ENCODE measurements around the gene SLC25A17.
A peak's percentile ranks its signal among the peaks of the same experiment; 100 is the strongest.
"Not testable (repeated sequence)": the region's sequence is repeated elsewhere in the genome, so short reads cannot be mapped to it uniquely, and the experiment has no call there.

Gene SLC25A17, protein sequence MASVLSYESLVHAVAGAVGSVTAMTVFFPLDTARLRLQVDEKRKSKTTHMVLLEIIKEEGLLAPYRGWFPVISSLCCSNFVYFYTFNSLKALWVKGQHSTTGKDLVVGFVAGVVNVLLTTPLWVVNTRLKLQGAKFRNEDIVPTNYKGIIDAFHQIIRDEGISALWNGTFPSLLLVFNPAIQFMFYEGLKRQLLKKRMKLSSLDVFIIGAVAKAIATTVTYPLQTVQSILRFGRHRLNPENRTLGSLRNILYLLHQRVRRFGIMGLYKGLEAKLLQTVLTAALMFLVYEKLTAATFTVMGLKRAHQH

DNA sequence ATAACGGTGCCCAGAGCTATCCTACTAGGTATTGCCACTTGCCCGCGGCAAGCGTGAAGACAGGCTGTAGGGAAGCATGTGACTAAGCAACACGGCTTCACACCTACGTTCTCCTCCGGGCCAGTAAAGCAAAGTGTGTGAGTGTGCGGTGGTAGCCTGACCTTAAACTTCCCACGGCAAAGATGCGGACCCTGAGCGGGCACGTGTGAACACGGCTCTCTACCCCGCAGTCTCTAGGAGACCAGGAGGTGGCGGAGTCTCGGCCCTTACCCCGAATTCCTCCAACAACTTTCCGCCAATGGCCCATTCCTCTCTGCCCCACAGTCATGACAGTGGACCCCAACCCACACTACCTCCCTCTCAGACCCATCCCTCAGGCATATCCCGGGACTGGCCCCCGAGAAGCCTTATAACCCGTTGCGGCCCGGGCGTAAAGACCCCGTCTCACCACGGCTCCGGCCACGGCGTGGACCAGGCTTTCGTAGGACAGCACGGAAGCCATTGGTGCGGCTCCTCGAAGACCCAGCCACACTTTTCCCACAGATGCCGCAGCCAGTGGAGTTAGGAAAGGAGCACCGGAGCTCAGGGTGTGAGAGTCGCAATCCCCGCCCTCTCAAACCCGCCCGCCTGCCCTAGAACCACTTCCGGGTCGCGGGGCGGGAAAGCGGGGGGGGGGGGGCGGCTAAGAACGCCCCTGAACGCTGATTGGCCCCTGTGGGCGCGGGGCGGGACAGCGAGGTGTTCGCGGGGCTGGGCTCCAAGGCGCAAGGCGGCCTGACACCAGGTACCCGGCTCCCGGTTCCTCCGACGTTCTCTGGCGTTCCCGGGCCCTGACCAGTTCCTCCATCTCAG, at the start of gene SLC25A17:
Gene SLC25A17, minus strand, starts transcription at position 600 of the 852 bp plus-strand sequence. Its CDS starts 98 bp downstream, at position 502.
- peak; percentile 34 to 48 for DNase-seq (ENCODE audit: low read depth in 2 of 2)

DNA sequence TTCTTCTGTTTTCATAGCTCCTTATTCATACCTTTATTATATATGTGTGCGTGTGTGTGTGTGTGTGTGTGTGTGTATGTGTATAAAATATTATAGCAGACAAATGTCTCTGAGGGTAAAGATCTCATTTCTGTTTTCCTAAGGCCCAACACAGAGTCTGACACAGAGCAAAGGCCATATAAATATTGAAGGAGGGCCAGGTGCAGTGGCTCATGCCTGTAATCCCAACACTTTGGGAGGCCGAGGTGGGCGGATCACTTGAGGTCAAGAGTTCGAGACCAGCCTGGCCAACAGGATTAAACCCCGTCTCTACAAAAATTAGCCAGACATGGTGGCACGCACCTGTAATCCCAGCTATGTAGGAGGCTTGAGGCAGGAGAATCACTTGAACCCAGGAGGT, 49.2 kb upstream of the SLC25A17 start:
- not testable (repeated sequence) for DNase-seq (ENCODE audit: low read depth in 2 of 2)

DNA sequence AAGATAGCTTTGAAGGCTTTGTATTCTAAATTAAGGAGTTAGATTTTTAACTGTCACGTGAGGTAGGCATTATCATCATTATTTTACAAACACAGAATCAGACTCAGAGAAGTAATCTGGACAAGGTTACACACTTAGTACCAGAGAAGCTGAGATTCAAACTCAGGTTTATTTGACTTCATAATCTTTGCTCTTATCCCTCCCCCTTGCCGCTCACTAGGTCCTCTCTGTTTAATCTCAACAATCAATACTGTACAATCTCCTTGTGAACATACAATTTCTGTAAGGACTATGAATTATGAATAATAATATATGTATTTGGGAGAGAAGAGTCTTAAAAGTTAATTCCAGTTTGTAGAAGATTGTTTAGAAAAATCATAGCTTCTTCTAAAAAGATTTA, 48.0 kb upstream of the SLC25A17 start:
- DNase-seq (ENCODE audit: low read depth in 2 of 2): no peak

DNA sequence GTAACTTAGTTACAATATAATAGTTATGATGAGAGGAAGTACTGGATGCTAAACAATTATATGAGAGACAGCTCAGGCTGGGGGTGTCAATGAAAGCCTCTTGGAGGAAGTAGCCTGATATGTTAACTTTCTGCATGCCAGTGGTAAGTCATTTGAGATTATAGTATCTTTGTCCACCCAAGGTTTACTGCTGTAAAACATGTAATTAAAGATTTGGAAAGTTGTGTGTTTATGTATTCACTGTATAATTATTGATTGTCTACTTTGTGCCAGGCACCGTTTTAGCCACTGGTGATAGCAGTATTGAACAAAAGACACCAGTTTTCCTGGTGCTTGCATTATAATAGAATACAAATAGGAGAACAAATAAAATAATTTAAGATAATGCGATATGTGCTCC, 43.4 kb upstream of the SLC25A17 start:
- no peak for DNase-seq (ENCODE audit: low read depth in 2 of 2)

DNA sequence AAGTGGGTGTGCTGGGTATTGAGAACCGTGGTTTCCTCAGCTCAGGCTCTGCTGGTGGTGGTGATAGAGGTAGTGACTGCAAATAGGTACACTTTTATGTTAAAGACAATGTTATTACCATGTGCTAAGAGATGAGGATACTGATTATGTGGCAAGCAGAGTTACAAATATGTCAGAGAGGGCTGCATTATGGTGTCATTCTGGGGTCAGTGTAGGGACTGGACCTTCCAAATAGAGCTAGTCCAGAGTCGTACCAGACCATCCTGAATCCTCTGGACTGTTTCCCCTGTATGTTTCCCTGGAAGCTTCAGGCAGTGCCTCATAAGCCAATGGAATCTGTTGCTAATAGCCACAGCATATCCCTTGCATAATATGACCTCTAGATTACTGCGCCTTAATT, 42.9 kb upstream of the SLC25A17 start, which contains the start of gene DNAJB7:
Gene DNAJB7, minus strand, starts transcription at position 101 of the 400 bp plus-strand sequence. CDS start 119 bp downstream, outside the sequence.
- DNase-seq (ENCODE audit: low read depth in 2 of 2): no peak

DNA sequence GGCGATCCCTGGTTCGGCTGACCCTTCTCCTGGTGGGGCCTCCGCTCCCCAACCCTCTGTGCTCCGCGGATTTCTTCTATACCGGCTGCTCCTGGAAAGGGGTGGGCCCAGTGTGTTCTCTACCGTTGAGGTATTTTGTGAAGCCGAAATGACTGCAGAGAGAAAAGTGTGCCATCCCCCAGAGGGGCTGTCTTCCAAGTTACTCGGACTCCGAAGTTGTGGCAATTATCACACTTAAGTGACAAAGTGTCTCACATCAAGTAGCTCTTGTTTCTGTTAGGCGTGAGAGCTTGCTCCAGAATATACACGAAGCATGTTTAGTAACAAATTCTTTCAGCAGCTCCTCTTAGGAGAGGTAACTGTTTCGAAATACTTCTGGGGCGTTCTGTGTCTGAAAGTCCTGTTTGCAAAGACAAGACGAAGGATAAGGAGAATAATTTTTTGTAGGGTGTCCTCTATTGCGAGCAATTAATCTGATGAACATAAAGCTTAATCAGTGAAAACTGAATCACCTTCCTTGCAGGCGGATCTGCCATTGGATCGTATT, 38.2 kb upstream of the SLC25A17 start:
- DNase-seq (ENCODE audit: low read depth in 2 of 2): no peak

GRCh38 chr22:40856513-40857308, 37.6 kb upstream of the SLC25A17 start, which contains the start of the genes ST13 and XPNPEP3:
Gene ST13 (minus strand): TSS chr22:40856639. CDS start chr22:40856540, 99 bp downstream.
Gene XPNPEP3 (plus strand): TSS chr22:40857148. CDS start chr22:40857182, 34 bp downstream.
- DNase-seq (ENCODE audit: low read depth in 2 of 2): peak; percentile 91 to 92

DNA sequence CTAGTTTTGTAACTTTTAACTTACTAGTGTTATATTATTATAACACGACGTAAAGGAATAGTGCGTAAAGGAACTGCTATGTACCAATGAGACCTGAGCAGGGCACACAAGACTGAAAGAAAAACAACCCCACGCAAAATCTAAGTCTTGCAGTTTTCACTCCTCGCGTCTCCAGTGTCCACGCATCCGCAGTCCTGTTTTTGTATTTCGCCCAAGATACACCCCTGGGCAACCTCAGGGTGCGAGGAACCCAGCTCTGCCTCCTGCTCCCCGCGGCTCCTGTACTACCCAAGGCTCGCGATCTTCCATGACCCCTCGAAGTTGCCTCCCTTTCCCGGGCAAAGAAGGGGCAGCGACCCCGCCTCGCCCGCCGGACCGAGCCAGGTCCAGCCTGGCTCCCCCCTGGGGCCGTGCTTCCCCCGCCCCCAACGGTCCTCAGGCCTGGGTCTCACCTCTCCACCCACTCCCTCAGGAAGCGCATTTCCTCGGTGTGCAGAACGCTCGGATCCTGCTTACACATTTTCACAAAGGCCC, 36.9 kb upstream of the SLC25A17 start:
- DNase-seq (ENCODE audit: low read depth in 2 of 2): no peak

GRCh38 chr22:40855071-40855978, 36.2 kb upstream of the SLC25A17 start:
- DNase-seq (ENCODE audit: low read depth in 2 of 2): no peak

DNA sequence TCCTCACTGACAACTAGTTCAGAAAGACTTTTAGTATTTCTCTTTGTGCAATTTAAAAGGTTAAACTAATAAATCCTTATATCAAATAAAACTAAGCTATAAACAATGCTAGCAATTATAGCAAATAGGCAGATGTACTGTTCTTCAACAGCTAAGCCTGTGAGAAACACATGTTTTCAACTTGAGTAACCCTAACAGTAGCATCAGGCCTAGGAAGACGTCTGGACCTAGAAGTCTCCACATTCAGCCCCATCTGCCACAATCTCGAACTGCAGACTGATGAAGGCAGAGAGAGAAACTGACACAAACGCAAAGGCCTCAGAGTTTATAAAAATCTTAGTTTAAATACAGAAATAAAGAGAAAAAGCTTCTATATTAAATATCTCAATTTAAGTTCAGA, 34.8 kb upstream of the SLC25A17 start:
- DNase-seq (ENCODE audit: low read depth in 2 of 2): no peak

- DNase-seq (ENCODE audit: low read depth in 2 of 2): no peak
Measured at GRCh38 chr22:40853333-40853732, 34.2 kb upstream of the SLC25A17 start.

GRCh38 chr22:40845816-40846215, 26.7 kb upstream of the SLC25A17 start:
- not testable (repeated sequence) for DNase-seq (ENCODE audit: low read depth in 2 of 2)

GRCh38 chr22:40844951-40845350, 25.8 kb upstream of the SLC25A17 start:
- DNase-seq (ENCODE audit: low read depth in 2 of 2): no peak

GRCh38 chr22:40838486-40838885, 19.3 kb upstream of the SLC25A17 start:
- no peak for DNase-seq (ENCODE audit: low read depth in 2 of 2)

DNA sequence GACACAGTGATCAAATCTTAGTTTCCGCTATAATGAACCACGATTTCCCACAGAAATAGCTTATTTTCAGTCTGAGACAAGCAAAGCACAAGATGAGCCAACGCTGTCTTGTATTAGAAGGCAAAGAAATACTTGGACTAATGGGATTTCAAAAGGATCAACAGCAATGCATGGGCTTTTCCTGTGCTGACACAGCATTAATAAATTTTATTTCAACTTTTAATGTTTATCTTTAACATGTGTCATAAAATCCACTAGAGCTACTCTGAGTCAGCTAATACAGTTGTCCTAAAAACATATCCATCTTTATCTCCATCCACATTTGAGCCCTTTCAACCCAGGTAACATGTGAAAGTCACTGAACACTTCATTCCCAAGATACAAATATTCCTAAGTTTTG, 15.5 kb upstream of the SLC25A17 start:
- DNase-seq (ENCODE audit: low read depth in 2 of 2): no peak

- no peak for DNase-seq (ENCODE audit: low read depth in 2 of 2)
Measured at GRCh38 chr22:40829131-40829530, 10.0 kb upstream of the SLC25A17 start.

DNA sequence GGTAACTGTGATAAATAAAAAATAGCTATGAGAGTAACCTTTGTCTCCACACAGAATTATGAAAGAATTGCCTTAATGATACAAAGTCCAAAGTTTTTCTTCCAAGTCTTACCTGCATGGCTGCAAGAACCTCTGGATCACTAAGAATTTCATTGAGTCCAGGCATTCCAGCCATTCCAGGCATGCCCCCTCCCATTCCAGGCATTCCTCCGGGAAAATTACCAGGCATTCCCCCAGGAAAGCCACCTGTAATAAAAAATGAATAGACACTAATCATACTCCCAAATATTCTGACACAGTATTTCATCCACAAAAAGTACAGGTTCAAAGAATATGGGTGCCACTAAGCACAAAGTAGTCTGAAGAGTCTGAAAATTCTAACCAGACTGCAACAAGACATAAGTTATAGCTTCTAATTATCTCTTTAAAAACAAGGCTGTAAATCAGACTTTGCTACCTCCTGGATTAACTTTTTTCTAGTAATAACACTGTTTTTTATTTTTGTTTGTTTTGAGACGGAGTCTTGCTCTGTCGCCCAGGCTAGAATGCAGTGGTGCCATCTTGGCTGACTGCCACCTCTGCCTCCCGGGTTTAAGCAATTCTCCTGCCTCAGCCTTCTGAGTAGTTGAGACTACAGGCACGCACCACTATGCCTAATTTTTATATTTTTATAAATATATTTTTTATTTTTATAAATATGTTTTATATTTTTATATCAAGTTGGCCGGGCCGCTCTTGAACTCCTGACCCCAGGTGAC, 8.0 kb upstream of the SLC25A17 start:
- DNase-seq (ENCODE audit: low read depth in 2 of 2): no peak

DNA sequence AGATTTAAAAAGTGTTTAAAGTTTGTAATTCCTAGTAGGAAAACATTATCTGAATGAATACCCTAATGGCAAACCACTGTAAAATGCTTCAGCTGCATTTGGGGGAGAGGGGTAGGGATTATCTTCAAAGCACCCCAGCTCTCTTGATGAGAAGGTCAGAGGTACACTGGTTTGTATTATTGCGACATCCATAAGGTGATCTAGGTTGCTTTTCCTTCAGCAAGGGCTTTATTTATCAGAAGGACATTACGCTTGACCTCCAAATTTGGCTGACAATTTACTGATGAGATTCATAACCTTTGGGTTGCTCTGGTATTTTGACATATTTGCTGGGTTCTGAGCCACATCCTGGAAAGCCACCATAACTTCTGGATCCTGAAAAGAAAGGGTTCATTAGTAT, 7.1 kb upstream of the SLC25A17 start:
- DNase-seq (ENCODE audit: low read depth in 2 of 2): not testable (repeated sequence)

GRCh38 chr22:40823426-40823825, 4.3 kb upstream of the SLC25A17 start:
- no peak for DNase-seq (ENCODE audit: low read depth in 2 of 2)
